Iris pigment epithelial cell (primary cell): ENCODE results near the gene GTF3C1.
A peak's percentile ranks its signal among the peaks of the same experiment; 100 is the strongest.

Experiments
- DNase-seq: peaks from one replicate; pipeline ENCODE4 v3.0.0-alpha.2; 2011; ENCODE audit warnings: low read depth

The GTF3C1 gene

GRCh38 chr16:27486760-27487159 is 63.0 kb downstream of the GTF3C1 start:
- no peak for DNase-seq

GRCh38 chr16:27486344-27486743 is 63.4 kb downstream of the GTF3C1 start:
- DNase-seq, result no peak

GRCh38 chr16:27485811-27486210 is 63.9 kb downstream of the GTF3C1 start:
- no peak for DNase-seq

- no peak for DNase-seq
Measured at GRCh38 chr16:27485126-27485525, 64.6 kb downstream of the GTF3C1 start.

GRCh38 chr16:27483624-27484023 is 66.1 kb downstream of the GTF3C1 start:
- DNase-seq, result no peak

- peak; percentile 30 for DNase-seq
Measured at GRCh38 chr16:27483088-27483437, 66.7 kb downstream of the GTF3C1 start.

- DNase-seq, result no peak
Measured at GRCh38 chr16:27482397-27483087, 67.2 kb downstream of the GTF3C1 start.

GRCh38 chr16:27481282-27481934 is 68.3 kb downstream of the GTF3C1 start:
- no peak for DNase-seq

GRCh38 chr16:27480761-27481160 is 69.0 kb downstream of the GTF3C1 start:
- no peak for DNase-seq

GRCh38 chr16:27476240-27476639 is 73.5 kb downstream of the GTF3C1 start:
- no peak for DNase-seq

- DNase-seq, result peak; percentile 96
Measured at GRCh38 chr16:27475561-27475960, 74.2 kb downstream of the GTF3C1 start.

GRCh38 chr16:27474921-27475320 is 74.8 kb downstream of the GTF3C1 start:
- DNase-seq, result no peak

- no peak for DNase-seq
Measured at GRCh38 chr16:27474041-27474440, 75.7 kb downstream of the GTF3C1 start.

- DNase-seq, result no peak
Measured at GRCh38 chr16:27473101-27473900, 76.4 kb downstream of the GTF3C1 start.

- DNase-seq, result no peak
Measured at GRCh38 chr16:27472091-27473020, 77.4 kb downstream of the GTF3C1 start.

GRCh38 chr16:27471661-27472060 is 78.1 kb downstream of the GTF3C1 start:
- DNase-seq, result no peak

- DNase-seq, result peak; percentile 87
Measured at GRCh38 chr16:27470567-27471431, 78.9 kb downstream of the GTF3C1 start.

- no peak for DNase-seq
Measured at GRCh38 chr16:27468941-27469531, 80.7 kb downstream of the GTF3C1 start.

GRCh38 chr16:27465483-27465879 is 84.2 kb downstream of the GTF3C1 start:
- no peak for DNase-seq

GRCh38 chr16:27464626-27465482 is 84.9 kb downstream of the GTF3C1 start:
- no peak for DNase-seq
